ENCODE results near the gene HSD17B1. TPM values are rescaled to one million over a fixed set of nuclear protein-coding genes. Genes with fewer than 3 reads are reported as not detected.

The HSD17B1 gene
- polyA plus RNA-seq, 3 donors, result 0.19 to 0.72 (median 0.27) TPM

DNA sequence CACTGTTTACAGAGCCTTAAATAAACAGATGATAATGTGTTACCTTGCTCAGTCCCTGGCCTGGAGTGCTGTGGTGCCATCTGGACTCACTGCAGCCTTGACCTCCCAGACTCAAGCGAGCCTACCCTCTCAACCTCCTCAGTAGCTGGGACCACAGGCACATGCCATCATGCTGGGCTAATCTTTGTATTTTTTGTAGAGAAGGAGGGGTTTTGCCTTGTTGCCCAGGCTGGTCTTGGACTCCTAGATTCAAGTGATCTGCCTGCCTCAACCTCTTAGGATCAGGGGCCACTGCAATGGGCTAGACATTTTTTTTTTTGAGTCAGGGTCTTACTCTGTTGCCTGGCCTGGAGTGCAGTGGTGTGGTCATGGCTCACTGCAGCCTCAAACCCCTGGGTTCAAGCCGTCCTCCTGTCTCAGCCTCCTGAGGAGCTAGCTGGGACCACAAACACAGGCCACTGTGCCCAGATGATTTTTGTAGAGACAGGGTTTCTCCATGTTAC is 21.7 kb upstream of the HSD17B1 start:
- Histone ChIP-seq H3K79me2 (ENCODE audit: insufficient read depth, low read length) (no peaks in the 10 kb centered on the region), H4K20me1 (ENCODE audit: insufficient read depth, low read length) (no peaks in the 10 kb centered on the region), H3K4me3 (replicated peaks in 1 of 3; ENCODE audit: low read depth in 2 of 3, low read length in 3 of 3) (no peak overlapping the region), H3K9ac (ENCODE audit: insufficient read depth, low read length, poor library complexity, severe bottlenecking) (no peak overlapping the region), H3K4me1 (ENCODE audit: control insufficient read depth in 1 of 2, insufficient read depth in 2 of 2, low read length in 2 of 2) (peaks cover 32 to 43% of the 10 kb centered on the region in 2 donors), H2AFZ (ENCODE audit: insufficient read depth, low read depth, low read length, poor library complexity, severe bottlenecking) (no peak overlapping the region), H3K36me3 (replicated peaks in 1 of 2; ENCODE audit: control insufficient read depth in 1 of 2, insufficient read depth in 2 of 2, low read length in 2 of 2) (no peaks in the 10 kb centered on the region), H3K4me2 (replicated peaks; ENCODE audit: extremely low read depth, low read length, poor library complexity, severe bottlenecking) (no peak overlapping the region), H3K27ac (ENCODE audit: low read depth in 1 of 2, low read length in 2 of 2) (no peak overlapping the region), H3K9me3 (replicated peaks in 1 of 2; ENCODE audit: control insufficient read depth in 1 of 2, insufficient read depth in 1 of 2, low read length in 2 of 2) (no peaks in the 10 kb centered on the region), H3K27me3 (ENCODE audit: control insufficient read depth in 2 of 2, insufficient read depth in 2 of 2, low read length in 2 of 2) (no peaks in the 10 kb centered on the region)
- Mint-ChIP-seq H3K4me3 (peak overlapping the region in 1 of 2 donors; percentile 42), H3K27me3 (ENCODE audit: low read depth in 3 of 3) (peaks cover 0 to 15% (median 0%) of the 10 kb centered on the region in 3 donors), H3K36me3 (no peaks in the 10 kb centered on the region), H3K27ac (peak overlapping the region in 1 of 7 donors; percentile 19), H3K9me3 (peaks cover 0 to 2% (median 0%) of the 10 kb centered on the region in 7 donors), H3K4me1 (peaks cover 39% of the 10 kb centered on the region)
- WGBS (ENCODE audit: insufficient coverage), result 100% methylated on average over 1 of the region's 2 CpGs
- intact Hi-C loops (cut with micrococcal nuclease), result no loop called here
- TF ChIP-seq, protein P1, sequence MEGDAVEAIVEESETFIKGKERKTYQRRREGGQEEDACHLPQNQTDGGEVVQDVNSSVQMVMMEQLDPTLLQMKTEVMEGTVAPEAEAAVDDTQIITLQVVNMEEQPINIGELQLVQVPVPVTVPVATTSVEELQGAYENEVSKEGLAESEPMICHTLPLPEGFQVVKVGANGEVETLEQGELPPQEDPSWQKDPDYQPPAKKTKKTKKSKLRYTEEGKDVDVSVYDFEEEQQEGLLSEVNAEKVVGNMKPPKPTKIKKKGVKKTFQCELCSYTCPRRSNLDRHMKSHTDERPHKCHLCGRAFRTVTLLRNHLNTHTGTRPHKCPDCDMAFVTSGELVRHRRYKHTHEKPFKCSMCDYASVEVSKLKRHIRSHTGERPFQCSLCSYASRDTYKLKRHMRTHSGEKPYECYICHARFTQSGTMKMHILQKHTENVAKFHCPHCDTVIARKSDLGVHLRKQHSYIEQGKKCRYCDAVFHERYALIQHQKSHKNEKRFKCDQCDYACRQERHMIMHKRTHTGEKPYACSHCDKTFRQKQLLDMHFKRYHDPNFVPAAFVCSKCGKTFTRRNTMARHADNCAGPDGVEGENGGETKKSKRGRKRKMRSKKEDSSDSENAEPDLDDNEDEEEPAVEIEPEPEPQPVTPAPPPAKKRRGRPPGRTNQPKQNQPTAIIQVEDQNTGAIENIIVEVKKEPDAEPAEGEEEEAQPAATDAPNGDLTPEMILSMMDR (IDR thresholded peaks at IDR 0.05), result no peak
- DNase-seq, result no peak

DNA sequence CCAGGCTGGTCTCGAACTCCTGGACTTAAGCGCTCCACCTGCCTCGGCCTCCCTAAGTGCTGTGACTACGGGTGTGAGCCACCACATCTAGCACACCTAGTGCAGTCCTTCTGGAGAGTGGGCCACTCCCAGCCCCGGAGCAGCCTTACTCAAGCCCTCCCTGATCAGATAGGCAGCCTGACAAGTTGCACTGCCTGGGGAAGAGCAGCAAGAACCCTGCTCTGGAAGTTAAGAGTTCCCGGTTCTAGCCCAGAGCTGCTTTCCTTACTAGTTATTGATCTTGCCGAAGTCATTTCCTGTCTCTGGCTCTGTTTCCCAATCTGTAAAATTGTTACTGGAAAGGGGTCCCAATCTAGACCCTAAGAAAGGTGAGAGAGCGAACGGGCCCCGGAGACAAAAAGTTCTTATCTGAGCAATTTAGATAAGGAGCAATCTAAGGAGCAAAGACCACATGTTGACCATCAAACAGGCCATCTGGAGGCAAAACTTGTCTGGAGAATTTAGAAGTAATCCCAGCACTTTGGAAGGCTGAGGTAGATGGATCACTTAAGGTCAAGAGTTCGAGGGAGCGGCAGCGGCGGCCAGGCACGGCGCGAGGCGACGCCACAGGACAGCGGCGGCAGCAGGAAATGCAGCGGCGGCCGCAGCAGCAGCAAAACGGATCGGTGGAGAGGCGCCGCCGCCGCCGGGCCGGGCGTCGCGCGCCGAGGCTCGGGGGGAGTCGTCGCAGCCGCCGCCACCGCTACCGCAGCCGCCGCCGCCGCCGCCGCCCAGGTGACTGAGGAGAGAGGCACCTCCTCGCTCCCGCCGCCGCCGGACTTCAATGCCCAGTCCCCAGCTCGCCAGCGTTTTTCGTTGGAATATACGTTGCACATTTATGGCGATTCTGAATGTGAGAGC is 21.0 kb upstream of the HSD17B1 start:
- Histone ChIP-seq H3K4me1 (ENCODE audit: control insufficient read depth in 1 of 2, insufficient read depth in 2 of 2, low read length in 2 of 2) (peaks cover 34 to 45% of the 10 kb centered on the region in 2 donors), H4K20me1 (ENCODE audit: insufficient read depth, low read length) (peaks cover 2% of the 10 kb centered on the region), H2AFZ (ENCODE audit: insufficient read depth, low read depth, low read length, poor library complexity, severe bottlenecking) (peak overlapping the region; percentile 70), H3K4me2 (replicated peaks; ENCODE audit: extremely low read depth, low read length, poor library complexity, severe bottlenecking) (peak overlapping the region; percentile 70), H3K27me3 (ENCODE audit: control insufficient read depth in 2 of 2, insufficient read depth in 2 of 2, low read length in 2 of 2) (no peaks in the 10 kb centered on the region), H3K36me3 (replicated peaks in 1 of 2; ENCODE audit: control insufficient read depth in 1 of 2, insufficient read depth in 2 of 2, low read length in 2 of 2) (no peaks in the 10 kb centered on the region), H3K79me2 (ENCODE audit: insufficient read depth, low read length) (peaks cover 2% of the 10 kb centered on the region), H3K27ac (ENCODE audit: low read depth in 1 of 2, low read length in 2 of 2) (no peak overlapping the region), H3K9me3 (replicated peaks in 1 of 2; ENCODE audit: control insufficient read depth in 1 of 2, insufficient read depth in 1 of 2, low read length in 2 of 2) (no peaks in the 10 kb centered on the region), H3K9ac (ENCODE audit: insufficient read depth, low read length, poor library complexity, severe bottlenecking) (no peak overlapping the region), H3K4me3 (replicated peaks in 1 of 3; ENCODE audit: low read depth in 2 of 3, low read length in 3 of 3) (peak overlapping the region; percentile 57 to 69 (median 68))
- Mint-ChIP-seq H3K27me3 (ENCODE audit: low read depth in 3 of 3) (peaks cover 0 to 15% (median 0%) of the 10 kb centered on the region in 3 donors), H3K36me3 (no peaks in the 10 kb centered on the region), H3K4me3 (peak overlapping the region; percentile 77 to 82), H3K9me3 (no peaks in the 10 kb centered on the region), H3K4me1 (peaks cover 41% of the 10 kb centered on the region), H3K27ac (peak overlapping the region in 5 of 7 donors; percentile 8 to 68 (median 30))
- 13% methylated on average over 52 of the region's 60 CpGs for WGBS (ENCODE audit: insufficient coverage)
- intact Hi-C loops (cut with micrococcal nuclease), result no loop called here
- TF ChIP-seq, protein P1 (IDR thresholded peaks at IDR 0.05), result peak; percentile 50
- peak; percentile 38 to 63 (median 61) for DNase-seq

All from CD14-positive monocyte (primary cell).